OCI-LY7 (cell line): Measurements from ENCODE around the gene SLC16A10.

Experiments
- CTCF ChIP-seq: fragments of 200-600 bp; sonication (generic); conservative IDR thresholded peaks from 2 replicates; pipeline ENCODE4 v1.5.1; 2014; ENCODE audit warnings: mild to moderate bottlenecking, antibody characterized with exemption, low read length, moderate library complexity, mixed read lengths
- EZH2phosphoT487 ChIP-seq: fragments of 200-600 bp; sonication (generic); IDR thresholded peaks from 2 replicates; pipeline ENCODE4 v1.6.1; 2018; ENCODE audit warnings: low read depth, borderline replicate concordance, mild to moderate bottlenecking, mixed run types, antibody characterized with exemption, low read length, moderate library complexity, mixed read lengths

DNA sequence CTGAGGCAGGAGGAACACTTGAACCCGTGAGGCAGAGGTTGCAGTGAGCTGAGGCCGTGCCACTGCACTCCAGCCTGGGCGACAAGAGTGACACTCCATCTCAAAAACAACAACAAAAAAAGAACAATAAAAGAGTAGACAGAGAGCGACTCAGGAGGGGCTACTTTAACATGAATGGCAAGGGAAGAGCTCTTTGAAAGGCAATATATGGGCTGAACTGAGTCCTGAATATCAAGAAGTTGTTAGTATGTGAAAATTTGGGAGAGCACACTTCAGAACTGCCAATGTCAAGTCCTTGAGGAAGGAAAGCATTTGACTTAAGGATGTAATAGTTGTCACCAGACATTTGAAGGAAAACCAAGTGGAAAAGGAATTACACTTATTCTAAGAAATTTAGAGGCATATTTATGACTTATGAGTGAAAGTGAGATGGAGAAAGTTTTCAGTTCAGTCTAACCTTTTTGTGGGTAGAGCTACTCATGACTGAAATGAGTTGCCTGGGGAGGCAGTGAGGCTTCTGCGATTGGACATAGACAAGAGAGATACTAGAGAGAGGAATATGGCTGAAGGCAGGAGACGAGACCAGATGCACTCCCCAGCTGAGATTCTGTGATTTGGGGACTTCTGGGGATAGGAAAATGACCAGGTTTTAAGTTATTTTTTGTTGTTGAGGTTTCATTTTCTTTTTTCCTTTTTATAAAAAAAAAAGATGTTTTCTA is 48.6 kb upstream of the SLC16A10 start:
- TF ChIP-seq CTCF: no peak
- TF ChIP-seq EZH2phosphoT487: no peak
